GM21786 (cell line): ENCODE results near the gene TLX1.

Experiments
- ATAC-seq: cut with Tn5 transposase; IDR thresholded peaks from one replicate; pipeline ENCODE4 v1.9.1; 2021; ENCODE audit not compliant: unreplicated experiment

The TLX1 gene

DNA sequence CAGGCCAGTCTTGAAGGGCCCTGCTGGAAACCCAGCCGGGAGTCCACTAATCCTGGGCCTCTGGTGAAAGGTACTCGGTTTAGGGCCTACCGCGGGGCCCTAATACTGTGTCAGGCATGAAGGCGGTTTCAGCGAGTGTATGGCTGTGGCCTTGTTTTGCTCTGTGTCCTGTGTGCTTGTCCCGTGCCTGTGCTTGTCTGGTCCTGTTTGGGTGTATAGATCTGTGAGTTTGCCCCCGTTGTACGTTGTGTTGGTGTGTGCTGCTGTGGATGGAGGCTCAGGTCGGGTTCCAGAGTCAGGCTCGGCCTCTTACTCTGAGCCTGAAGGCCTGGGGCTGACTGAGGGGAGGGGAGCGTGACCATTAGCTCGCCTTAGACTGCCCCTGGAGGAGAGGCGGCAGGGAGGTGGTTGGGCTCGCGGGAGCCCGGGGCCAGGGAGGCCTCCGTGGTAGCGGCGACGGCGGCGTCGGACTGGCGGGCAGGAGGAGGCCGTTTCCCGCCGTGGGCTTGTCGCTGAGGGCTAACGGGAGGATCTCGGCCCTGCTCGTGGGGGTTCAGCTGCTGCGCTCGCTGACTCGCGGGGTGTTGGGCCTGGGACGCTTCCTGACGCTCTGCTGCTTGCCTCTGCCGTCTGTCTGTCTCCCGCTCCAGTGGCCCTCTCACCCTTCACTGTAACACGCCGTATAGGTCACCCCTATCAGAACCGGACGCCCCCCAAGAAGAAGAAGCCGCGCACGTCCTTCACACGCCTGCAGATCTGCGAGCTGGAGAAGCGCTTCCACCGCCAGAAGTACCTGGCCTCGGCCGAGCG is 2.6 kb downstream of the TLX1 start:
- no peak for ATAC-seq

GRCh38 chr10:101134299-101135127 is 3.4 kb downstream of the TLX1 start:
- ATAC-seq: no peak

DNA sequence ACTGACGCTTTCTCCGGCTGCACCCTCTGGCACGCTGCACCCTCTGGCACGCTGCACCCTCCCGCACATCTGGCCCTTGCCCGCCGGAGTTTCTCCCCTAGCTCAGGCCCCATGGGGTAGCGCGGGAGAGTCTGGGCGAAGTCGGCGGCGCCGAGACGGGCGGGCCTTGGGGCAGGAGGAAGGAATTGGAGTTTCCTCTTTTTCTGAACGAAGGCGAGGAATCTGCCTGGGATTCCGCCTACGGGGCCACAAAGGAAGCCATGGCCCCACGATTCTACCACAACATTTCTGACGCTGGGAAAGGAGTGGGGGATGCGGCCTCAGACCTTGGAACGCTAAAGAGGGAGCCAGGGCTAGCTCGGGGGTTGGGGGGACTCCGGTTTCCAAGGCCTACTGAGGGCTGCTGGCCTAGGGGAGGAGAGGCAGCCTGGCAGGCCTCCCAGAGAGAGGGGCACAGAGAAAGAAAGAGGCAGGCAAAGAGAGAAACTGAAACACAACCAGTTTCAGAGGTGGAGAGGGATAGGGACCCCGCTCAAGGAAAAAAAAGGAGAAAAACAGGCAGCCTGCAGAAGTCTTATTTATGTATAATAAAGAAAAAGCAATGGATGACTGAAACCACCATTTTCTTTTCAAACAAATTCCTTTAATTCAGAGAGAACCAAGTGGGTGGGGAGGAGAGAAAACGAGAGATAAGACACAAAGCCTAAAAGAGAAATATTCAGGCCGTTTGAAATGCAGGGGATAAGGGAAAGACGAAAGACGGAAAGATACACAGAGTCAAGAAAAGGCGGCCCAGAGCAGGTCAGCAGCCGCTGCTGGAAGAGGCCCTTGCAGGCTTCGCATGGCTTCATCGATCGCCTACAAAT is 4.3 kb downstream of the TLX1 start:
- ATAC-seq: no peak

DNA sequence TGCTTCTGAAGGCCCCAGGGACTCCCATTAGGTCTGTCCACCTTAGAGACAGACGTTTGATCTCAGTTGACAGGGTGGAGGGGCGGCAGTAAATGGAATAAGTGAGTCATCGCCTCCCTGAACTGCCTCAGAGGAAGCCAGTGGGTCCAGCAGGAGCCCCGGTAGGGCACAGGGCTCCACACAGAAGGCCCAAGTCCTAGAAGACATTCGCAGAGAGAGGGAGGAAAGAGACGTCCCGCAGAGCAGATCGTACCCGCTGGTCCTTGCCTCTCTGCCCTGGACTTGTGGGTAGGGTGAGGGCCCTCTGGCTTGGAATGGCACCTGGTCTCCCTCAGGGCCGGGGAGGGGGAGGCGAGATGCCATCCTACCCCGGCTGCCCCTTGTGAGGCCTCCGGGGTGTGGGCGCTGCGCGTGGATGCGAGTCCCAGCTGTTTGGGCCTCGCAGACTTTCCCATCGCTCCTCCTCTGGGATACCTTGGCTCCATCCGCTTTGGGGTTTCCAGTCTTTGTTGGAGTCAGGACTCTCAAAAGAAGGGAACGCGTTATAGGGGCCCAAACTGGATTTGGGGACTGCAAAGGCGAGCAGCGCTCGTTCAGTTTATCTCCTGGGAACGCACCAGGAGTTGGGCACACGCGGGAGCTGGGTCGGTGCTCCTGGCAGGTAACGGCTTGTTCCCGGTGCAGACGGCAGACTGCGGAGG is 5.1 kb downstream of the TLX1 start:
- ATAC-seq: no peak

GRCh38 chr10:101136708-101137121 is 5.6 kb downstream of the TLX1 start:
- no peak for ATAC-seq

DNA sequence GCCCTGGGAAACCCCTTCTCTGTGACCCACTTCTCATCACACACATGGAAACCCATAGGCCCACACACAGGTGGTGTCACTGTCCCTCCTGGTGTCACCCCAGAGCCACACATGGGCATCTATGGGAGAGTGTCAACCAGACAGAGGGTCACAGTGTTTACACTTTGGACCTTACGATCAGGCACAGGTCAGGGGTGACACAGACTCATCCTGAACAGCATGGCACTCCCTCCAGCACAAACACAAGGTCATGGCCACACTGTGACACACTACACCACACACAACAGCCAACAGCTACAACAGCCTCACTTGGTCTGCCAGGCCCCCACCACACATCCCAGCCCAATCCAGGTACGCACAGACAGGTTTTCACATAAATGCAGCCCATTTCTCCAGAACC is 6.2 kb downstream of the TLX1 start:
- no peak for ATAC-seq

- no peak for ATAC-seq
Observed at GRCh38 chr10:101138788-101139420, 7.8 kb downstream of the TLX1 start.

- no peak for ATAC-seq
Observed at GRCh38 chr10:101139421-101139911, 8.4 kb downstream of the TLX1 start.

DNA sequence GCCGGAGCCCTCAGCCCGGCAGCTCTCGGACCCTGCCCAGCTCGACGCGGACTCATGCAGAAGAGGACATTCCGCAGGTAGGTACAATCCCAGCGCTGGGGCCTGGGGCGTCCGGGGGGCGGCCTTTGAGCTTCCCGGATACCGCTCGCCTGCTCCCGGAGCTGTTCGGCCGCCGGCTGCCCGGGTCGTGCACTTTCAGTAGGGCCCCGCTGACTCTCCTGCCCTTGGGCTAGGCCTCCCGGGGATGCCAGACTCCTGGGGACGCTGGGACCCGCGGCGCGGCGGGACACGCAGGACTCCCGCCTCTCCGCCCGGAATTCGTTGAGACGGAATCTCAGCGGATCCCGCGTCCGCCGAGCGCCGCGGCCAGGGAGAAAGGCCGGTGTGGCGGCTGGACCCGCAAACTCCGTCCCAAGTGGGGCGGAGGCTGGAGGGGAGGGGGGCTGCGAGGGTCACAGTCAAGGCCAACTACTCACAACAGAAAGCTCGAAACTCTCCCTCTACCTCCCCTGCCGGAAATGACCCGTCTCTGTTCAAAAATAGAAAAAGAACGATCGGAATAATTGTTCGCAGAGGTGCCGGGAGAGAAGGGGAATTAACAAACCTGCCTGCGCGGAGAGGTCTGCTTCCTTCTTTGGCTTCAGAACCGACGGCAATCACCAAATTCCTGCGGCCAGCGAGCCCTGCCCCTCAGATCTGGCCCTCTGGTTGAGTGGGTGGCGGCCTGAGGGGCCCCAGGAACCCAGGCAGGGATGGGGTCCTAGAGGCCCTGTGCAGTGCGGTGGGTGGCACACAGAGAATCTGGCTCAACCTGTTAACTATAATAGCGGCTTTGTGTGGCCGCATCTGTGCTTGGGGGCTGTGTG is 9.2 kb downstream of the TLX1 start:
- ATAC-seq: no peak

DNA sequence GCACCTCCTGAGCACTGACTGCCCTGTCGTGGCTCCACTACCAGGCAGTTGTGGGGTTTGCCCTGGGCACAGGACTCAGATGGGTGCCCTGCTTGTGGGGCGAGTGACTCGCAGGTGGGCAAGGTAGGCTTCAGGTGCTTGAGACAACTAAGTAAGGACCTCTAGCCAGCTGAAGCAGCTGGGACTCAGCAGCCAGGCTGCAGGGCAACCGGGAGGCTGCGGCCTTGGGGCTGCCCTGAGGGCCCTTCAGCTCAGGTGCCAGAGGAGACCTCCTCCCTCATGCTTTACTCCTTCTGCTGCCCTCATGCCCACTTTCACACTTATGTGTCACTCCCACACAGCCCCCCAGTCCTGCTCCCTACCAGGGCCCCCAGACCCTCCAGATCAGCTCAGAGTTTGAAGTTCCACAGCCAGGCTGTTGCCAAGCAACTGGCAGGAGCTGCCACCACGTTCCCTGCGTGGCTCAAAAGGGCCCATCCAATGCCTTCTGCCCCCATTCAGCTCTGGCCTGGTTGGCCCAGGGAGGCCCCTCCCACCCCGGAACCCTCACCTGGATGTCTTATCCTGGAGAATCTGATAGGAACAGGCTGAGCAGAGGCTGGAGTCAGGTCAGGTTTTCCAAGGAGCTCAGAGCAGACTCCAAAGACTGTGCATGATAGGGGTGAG is 10.0 kb downstream of the TLX1 start:
- no peak for ATAC-seq

DNA sequence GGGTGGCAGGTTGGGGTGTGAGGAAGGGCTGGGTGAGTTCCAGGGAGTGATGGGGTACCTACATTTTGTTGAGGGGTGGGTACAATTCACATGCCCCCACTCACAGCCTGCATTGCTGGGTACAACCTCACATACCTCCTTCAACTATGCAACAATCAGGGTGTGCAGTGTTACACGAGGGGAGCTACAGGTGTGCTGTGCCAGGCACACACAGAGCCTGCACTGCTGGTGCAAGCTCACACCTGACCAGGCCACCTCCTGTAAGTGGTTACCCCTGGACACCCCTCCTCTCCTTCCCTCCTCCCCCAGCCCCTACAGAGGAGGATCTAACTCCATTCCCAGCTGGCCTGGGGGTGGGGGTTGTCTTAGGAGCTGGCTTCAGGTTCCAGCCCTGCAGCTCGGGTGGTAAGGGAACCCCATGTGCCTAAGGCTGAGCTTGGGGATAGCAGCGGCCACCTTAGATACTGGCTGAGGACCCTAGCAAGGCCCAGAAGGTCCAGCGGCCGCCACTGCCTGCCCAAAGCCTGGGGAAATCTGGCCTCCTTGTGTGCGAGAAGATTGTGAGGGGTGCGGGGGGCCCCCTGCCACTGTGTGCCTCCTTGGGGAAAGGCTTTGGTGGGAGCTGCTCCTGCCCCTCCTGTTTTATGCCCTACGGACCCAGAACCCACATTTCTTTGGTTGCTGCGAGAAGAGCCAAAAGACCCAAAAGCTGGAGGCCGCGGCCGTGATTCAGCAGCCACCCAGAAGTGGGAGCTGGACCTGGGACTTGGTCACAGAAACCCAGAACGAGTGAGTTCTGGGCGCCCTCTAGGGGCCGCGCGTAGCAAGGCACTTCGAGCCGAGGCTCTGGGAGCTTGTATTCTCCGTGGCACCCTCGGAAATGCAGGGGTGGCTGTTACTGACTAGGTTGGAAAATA is 10.8 kb downstream of the TLX1 start:
- peak; percentile 70 for ATAC-seq

GRCh38 chr10:101142533-101143344 is 11.6 kb downstream of the TLX1 start:
- ATAC-seq: no peak

- ATAC-seq: no peak
Observed at GRCh38 chr10:101143345-101143630, 12.2 kb downstream of the TLX1 start.

DNA sequence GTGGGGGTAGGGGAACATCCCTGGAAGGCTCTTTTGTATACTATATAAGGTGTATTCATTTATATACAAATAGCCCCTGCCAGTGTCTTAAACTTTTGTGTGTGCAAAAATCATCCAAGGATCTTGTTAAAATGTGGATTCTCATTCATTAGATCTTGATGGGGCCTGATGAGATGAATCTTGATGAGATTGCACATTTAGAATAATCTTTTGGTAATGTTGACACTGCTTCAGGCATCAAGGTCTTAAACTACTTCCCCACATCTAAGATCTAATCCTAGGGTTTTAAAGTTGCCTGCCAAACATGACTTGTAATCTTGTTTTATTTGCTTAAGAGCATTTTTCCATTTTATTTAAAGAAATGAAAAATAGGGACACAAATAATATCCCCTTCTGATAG is 13.0 kb downstream of the TLX1 start:
- ATAC-seq: no peak

DNA sequence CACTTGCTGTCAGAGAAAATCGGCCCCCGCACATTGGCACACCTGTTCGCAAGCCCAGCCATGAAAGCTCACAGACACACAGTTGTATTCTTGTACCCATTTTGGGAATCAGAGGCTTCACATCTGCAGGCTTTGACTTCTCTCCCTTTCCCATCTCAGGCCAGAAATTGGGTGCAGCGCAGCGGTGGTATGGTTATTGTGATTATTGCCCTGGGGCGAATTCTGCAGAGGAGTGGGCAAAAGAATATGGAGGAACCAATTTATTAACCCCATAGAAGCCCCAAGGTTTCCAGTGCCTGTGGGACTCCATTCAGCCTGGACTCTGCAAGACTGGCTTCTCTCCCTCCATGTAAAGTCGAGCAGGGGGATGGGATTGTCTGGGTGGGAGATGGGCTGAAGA is 14.0 kb downstream of the TLX1 start:
- ATAC-seq: no peak

GRCh38 chr10:101145750-101146391 is 14.8 kb downstream of the TLX1 start:
- ATAC-seq: no peak
